H1 (cell line): ENCODE results near the gene HCST. TPM values are rescaled to one million over a fixed set of nuclear protein-coding genes. Genes with fewer than 3 reads are reported as not detected.

Experiments used
- BACH1 ChIP-seq: IDR thresholded peaks from 2 replicates; pipeline ENCODE4 v1.6.1; 2012; ENCODE audit warnings: low read length, improper control_type of control experiment
- BRCA1 ChIP-seq: IDR thresholded peaks from 2 replicates; pipeline ENCODE4 v1.6.1; 2012; ENCODE audit warnings: low read depth, low read length, improper control_type of control experiment
- CBX8 ChIP-seq: fragments of 300-800, 300-1000 bp; sonication (generic); IDR thresholded peaks from 2 replicates; pipeline ENCODE4 v1.7.1; 2016; ENCODE audit warnings: low read depth, low read length, borderline replicate concordance
- POU5F1 ChIP-seq: IDR thresholded peaks from 2 replicates; pipeline ENCODE4 v1.6.1; 2011; ENCODE audit warnings: low read depth, mild to moderate bottlenecking, low read length, moderate library complexity
- RBBP5 ChIP-seq: IDR thresholded peaks from 2 replicates; pipeline ENCODE4 v1.7.1; 2012; ENCODE audit warnings: low read depth, mild to moderate bottlenecking, inconsistent platforms, low read length, moderate library complexity, borderline replicate concordance
- SP2 ChIP-seq: IDR thresholded peaks from 2 replicates; pipeline ENCODE4 v1.6.1; 2012; ENCODE audit warnings: mild to moderate bottlenecking, low read length, inconsistent platforms
- SRF ChIP-seq: IDR thresholded peaks from 2 replicates; pipeline ENCODE4 v1.6.1; 2011; ENCODE audit warnings: mild to moderate bottlenecking, low read depth, low read length, moderate library complexity
- SUZ12 ChIP-seq: fragments of 200-600 bp; sonication (generic); IDR thresholded peaks from 2 replicates; pipeline ENCODE4 v1.6.1; 2012; ENCODE audit warnings: mild to moderate bottlenecking, inconsistent platforms, low read length, moderate library complexity, mixed read lengths
- polyA plus RNA-seq, 7 experiments: library from polyadenylated mRNA; depleted of rRNA in 3 of 7; stranded (reverse) in 5 of 7; unstranded in 2 of 7; fragments of >200 nt in 5 of 7; fragments of 200-250 nt in 2 of 7; gene quantifications; 1 replicate in 5 of 7; 2 replicates in 1 of 7; 4 replicates in 1 of 7; pipeline versions ENCODE4 v1.2.1 to v1.2.3, GENCODE V29; 2011 to 2013; ENCODE audit warnings: missing spikeins in 2 of 7, mixed read lengths in 2 of 7
- total RNA-seq: library from RNA; stranded (reverse); fragmentation: NEBNext Ultra II Directional; extraction: Animal tissue kit (Norgen Biotek cat#: 25700); gene quantifications from 2 replicates; pipeline ENCODE4 v1.2.1, GENCODE V29; 2021
- TF ChIP-seq, protein P1 (sequence below): IDR thresholded peaks from 2 replicates; pipeline ENCODE4 v1.6.1; 2012; ENCODE audit warnings: low read length, inconsistent platforms
- TF ChIP-seq, protein P2 (sequence below): IDR thresholded peaks from 2 replicates; pipeline ENCODE4 v1.6.1; 2012; ENCODE audit warnings: inconsistent platforms
- TF ChIP-seq, protein P3 (sequence below): IDR thresholded peaks from 2 replicates; pipeline ENCODE4 v1.6.1; 2012; ENCODE audit warnings: inconsistent platforms

The HCST gene
- total and polyA plus RNA-seq, 2 of the 8 experiments (the other 6 are each of a cell fraction or from before 2014, with no cell fraction given), result 2.8 TPM; not detected in 1

DNA sequence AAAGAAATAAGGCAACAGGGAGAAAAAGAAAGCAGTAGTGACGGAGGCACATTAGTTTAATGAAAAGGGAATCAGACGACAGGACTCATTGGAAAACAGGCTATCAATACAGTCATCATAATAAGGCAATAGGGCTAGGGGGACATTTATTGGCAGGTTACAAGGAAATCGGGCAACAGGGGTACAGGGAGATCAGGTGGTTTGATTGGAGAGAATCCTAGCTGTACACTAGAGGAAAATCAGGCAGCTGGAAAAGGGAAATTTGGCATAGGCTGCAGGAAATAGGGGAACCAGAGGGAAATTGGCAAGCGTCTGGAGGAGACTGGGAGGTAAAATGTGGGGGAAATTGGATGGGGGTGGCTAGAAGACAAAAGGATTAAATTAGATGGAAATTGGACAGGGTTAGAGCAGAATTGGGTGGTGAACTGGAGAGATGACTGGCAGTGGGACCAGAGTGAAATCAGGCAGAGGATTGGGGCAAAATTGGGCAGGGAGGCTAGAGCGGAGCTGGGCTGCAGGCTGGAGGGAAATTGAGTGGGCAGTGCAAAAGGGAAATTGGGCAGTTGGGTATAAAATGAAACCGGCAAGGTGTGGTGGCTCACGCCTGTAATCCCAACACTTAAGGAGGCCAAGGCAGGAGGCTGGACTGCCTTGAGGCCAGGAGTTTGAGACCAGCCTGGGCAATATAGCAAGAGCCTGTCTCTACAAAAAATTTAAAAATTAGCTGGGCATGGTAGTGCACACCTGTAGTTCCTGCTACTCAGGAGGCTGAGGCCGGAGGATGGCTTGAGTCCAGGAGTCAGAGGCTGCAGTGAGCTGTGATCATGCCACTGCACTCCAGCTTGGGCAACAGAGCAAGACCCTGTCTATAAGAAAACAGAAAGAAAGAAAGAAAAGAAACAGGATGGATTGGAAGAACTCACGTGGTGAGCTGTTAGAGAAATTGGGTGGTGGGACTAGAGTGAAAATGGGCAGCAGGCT is 41.3 kb downstream of the HCST start (continued):
- TF ChIP-seq, protein P1, sequence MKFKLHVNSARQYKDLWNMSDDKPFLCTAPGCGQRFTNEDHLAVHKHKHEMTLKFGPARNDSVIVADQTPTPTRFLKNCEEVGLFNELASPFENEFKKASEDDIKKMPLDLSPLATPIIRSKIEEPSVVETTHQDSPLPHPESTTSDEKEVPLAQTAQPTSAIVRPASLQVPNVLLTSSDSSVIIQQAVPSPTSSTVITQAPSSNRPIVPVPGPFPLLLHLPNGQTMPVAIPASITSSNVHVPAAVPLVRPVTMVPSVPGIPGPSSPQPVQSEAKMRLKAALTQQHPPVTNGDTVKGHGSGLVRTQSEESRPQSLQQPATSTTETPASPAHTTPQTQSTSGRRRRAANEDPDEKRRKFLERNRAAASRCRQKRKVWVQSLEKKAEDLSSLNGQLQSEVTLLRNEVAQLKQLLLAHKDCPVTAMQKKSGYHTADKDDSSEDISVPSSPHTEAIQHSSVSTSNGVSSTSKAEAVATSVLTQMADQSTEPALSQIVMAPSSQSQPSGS, result no peak
- TF ChIP-seq RBBP5 (no peak), SP2 (no peak), POU5F1 (no peak), SUZ12 (no peak), BACH1 (no peak), SRF (no peak), CBX8 (no peak), BRCA1 (no peak)
- TF ChIP-seq, protein P2, sequence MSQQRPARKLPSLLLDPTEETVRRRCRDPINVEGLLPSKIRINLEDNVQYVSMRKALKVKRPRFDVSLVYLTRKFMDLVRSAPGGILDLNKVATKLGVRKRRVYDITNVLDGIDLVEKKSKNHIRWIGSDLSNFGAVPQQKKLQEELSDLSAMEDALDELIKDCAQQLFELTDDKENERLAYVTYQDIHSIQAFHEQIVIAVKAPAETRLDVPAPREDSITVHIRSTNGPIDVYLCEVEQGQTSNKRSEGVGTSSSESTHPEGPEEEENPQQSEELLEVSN, result no peak
- TF ChIP-seq, protein P3, sequence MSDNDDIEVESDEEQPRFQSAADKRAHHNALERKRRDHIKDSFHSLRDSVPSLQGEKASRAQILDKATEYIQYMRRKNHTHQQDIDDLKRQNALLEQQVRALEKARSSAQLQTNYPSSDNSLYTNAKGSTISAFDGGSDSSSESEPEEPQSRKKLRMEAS, result no peak
- TF ChIP-seq, all 59 proteins: peak for 0
